NCI-H748 treated with DMSO at 0.1 percent for 48 hours (cell line): ENCODE measurements around the gene PISD.

ENCODE experiments used
- DNase-seq: peaks from one replicate; lab custom pipeline; 2025; lab: John Stamatoyannopoulos, UW

The PISD gene

GRCh38 chr22:31572939-31573338 lies 89.1 kb downstream of the PISD start:
- DNase-seq, result no peak

GRCh38 chr22:31569126-31569525 lies 92.9 kb downstream of the PISD start:
- no peak for DNase-seq
